Subcutaneous adipose tissue (tissue), 4 donors: Measurements from ENCODE around the gene CDNF. TPM values are rescaled to one million over a fixed set of nuclear protein-coding genes. Genes with fewer than 3 reads are reported as not detected.

Experiments
- total RNA-seq, 4 donors: library from RNA; depleted of rRNA; stranded (reverse); fragments of >200 nt; gene quantifications; one replicate each; pipeline ENCODE4 v1.1.0, GENCODE V29; 2016
- TF ChIP-seq, protein P1 (sequence below): fragments of 450-650 bp; IDR thresholded peaks from one replicate; pipeline ENCODE4 v1.5.1; 2016; ENCODE audit warnings: low read depth, mild to moderate bottlenecking, control low read depth, antibody characterized with exemption, moderate library complexity

CDNF gene
- total RNA-seq, 4 donors from 2014 or later: 2.0 to 6.8 (median 2.7) TPM

DNA sequence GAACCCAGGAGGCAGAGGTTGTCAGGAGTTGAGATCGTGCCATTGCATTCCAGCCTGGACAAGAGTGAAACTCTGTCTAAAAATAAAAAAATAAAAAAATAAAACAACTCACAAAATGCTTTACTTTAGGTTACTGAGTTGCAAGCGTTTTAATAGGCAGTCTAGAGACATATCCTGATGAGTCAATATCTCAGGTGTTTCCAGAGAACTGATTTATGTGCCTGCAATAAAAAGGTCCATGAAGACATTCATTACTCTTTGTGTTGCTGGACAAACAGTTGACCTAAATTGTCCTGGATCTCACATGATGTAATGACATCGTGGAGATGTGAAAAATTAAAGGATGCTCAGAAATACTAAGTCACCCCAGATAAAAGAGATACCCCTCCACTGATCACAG lies 31.5 kb downstream of the CDNF start:
- TF ChIP-seq, protein P1, sequence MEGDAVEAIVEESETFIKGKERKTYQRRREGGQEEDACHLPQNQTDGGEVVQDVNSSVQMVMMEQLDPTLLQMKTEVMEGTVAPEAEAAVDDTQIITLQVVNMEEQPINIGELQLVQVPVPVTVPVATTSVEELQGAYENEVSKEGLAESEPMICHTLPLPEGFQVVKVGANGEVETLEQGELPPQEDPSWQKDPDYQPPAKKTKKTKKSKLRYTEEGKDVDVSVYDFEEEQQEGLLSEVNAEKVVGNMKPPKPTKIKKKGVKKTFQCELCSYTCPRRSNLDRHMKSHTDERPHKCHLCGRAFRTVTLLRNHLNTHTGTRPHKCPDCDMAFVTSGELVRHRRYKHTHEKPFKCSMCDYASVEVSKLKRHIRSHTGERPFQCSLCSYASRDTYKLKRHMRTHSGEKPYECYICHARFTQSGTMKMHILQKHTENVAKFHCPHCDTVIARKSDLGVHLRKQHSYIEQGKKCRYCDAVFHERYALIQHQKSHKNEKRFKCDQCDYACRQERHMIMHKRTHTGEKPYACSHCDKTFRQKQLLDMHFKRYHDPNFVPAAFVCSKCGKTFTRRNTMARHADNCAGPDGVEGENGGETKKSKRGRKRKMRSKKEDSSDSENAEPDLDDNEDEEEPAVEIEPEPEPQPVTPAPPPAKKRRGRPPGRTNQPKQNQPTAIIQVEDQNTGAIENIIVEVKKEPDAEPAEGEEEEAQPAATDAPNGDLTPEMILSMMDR: no peak

DNA sequence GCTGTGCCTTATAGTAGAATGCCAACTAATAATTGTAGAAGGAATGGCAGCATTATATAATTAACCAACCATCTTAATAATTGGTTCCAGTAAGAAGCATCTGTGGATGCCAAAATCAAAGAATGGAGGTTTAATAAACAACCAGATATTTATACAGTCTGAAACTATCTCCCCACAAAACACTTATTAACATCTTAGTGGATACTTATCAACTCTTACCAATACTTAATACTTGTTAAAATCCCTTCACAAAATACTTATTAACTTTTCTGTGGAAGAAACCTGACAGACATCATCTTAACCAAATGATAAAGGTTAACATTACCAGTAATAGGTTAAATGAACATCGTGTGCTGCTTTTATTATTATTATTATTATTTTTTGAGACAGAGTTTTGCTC lies 34.0 kb downstream of the CDNF start:
- TF ChIP-seq, protein P1: no peak

DNA sequence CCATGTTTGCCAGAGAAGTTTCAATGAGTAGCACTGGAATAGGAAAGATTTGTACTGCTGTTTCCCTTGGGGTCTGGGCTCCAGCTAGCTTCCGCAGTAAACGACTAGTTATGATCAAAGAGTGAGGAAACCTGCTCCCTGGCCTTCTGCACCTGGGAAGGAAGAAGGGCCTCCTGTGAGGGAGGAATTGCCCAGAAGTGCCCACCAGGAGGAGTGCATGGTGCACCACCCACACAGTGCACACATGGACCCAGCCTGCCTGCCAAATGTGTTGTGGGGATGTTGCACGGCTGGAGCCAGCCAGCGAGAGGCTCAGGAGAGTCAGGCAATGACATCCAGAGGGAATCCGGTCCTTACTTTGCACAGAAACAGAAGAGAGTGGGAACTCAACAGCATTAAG lies 36.1 kb downstream of the CDNF start:
- TF ChIP-seq, protein P1: no peak

DNA sequence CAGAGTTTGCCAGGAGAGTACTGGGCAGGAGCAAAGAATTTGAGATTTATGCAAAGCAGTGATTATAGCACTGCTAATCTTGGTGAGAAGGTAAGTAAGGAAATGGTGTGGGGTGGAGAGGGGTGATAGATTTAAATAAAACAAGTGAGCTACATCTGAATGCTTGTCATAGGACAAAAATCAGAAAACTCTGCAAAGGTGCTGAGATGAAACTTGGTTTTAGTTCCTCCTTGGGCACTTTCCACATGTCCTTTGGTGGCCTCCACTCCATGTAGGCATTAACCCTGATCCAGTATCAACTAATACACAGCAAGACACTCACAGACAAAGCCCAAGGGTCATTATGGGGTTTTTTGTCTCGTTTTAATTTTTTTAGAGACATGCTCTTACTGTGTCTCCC lies 37.4 kb downstream of the CDNF start:
- TF ChIP-seq, protein P1: no peak

DNA sequence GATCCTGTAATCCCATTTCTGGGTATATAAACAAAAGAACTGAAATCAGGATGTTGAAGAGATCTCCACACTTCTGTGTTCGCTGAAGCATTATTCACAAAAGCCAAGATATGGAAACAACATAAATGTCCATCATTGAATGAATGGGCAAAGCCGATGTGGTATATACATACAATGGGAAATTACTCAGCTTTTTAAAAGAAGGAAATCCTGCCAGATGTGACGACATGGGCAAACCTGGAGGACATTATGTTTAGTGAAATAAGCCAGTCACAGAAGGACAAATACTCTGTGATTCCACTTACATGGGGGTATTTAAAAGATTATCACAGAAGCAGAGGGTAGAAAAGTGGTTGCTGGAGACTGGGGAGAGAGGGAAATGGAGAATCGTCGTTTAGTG lies 39.2 kb downstream of the CDNF start:
- TF ChIP-seq, protein P1: no peak

DNA sequence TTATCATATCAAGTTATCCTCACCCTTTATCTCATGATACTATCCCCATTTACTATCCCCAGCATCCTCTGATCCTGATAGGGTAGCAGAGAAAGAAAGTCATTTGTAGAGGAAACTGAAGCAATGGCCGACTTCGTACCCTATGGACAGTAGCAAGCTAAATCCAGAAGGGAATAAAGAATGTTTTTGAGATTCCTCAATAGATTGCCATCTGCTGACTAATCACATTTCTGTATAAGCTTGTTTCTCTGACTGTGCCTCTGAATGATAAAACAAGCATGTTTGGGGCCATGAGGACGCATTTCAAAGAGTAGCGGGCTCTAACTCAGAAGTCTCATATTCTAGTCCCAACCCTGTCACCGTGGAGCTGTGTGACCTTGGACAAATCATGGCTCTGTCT lies 49.9 kb downstream of the CDNF start:
- TF ChIP-seq, protein P1: no peak

DNA sequence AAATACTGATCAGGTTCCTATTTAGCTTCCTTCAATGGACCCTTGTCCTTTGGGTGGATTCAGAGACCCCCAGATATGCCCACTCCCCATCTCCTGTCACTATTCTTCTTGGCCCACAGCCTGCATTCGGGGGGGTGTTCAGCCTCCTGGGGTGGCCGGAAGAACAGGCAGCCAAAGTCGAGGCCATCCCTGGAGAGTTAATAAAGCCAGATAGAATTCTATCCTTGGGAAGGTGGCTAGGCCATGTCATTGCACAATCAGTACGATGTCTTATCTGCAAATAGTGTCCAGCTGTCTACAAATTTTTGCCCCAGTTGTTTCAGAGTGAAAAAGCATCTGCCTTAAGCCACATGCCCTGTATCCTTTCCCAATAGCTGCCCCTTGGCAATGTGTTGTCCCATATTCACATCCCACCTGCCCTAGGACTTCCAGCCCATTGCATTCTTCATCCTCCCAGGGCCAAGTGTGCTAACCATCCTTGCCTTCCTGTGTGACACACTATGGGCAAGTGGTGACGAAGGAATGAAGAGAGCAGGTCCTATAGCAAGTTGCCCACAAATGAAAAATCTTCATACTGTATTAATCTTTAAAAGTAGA lies 53.3 kb downstream of the CDNF start:
- TF ChIP-seq, protein P1: no peak
